Measurements from ENCODE around the gene LHPP.

The LHPP gene

DNA sequence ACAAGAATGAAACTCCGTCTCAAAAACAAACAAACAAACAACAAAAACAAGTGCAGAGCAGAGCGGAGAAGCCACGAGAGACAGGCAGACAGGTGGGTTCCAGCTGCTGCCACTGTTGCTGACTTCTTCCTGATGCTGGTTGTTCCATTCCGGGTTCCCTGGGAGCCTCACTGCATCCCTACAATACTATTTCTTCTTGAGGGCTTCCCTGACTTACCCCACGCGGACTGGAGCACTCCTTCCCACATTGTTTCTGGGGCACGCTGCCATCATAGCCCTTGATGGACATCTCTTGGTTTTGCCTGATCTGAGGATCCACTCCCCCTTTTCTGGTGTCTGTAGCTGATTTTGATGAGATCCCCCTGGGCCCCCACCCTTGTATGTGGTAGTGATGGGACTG, 6.2 kb upstream of the LHPP start:
- TF ChIP-seq, protein P1, sequence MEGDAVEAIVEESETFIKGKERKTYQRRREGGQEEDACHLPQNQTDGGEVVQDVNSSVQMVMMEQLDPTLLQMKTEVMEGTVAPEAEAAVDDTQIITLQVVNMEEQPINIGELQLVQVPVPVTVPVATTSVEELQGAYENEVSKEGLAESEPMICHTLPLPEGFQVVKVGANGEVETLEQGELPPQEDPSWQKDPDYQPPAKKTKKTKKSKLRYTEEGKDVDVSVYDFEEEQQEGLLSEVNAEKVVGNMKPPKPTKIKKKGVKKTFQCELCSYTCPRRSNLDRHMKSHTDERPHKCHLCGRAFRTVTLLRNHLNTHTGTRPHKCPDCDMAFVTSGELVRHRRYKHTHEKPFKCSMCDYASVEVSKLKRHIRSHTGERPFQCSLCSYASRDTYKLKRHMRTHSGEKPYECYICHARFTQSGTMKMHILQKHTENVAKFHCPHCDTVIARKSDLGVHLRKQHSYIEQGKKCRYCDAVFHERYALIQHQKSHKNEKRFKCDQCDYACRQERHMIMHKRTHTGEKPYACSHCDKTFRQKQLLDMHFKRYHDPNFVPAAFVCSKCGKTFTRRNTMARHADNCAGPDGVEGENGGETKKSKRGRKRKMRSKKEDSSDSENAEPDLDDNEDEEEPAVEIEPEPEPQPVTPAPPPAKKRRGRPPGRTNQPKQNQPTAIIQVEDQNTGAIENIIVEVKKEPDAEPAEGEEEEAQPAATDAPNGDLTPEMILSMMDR (IDR thresholded peaks at IDR 0.05; ENCODE audit: unreplicated experiment in 3 of 3) = no peak
- H3K4me3 Mint-ChIP-seq = no peak overlapping the region
- peaks cover 9% of the 10 kb centered on the region for H3K4me1 Mint-ChIP-seq
- H3K27ac Mint-ChIP-seq = no peak overlapping the region
- no peaks in the 10 kb centered on the region for H3K9me3 Mint-ChIP-seq
- H3K27me3 Mint-ChIP-seq (ENCODE audit: low read depth) = peaks cover 83% of the 10 kb centered on the region
- no peaks in the 10 kb centered on the region for H3K36me3 Mint-ChIP-seq (ENCODE audit: low read depth)

GRCh38 chr10:124458473-124458872, 3.1 kb upstream of the LHPP start:
- H3K4me1 Mint-ChIP-seq = no peaks in the 10 kb centered on the region
- TF ChIP-seq, protein P1 (IDR thresholded peaks at IDR 0.05; ENCODE audit: unreplicated experiment in 3 of 3) = no peak
- no peaks in the 10 kb centered on the region for H3K36me3 Mint-ChIP-seq (ENCODE audit: low read depth)
- no peak overlapping the region for H3K27ac Mint-ChIP-seq
- no peak overlapping the region for H3K4me3 Mint-ChIP-seq
- no peaks in the 10 kb centered on the region for H3K9me3 Mint-ChIP-seq
- peaks cover 53% of the 10 kb centered on the region for H3K27me3 Mint-ChIP-seq (ENCODE audit: low read depth)

GRCh38 chr10:124458889-124459288, 2.7 kb upstream of the LHPP start:
- peak overlapping the region in 1 of 3 experiments; percentile 42 for H3K4me3 Mint-ChIP-seq
- H3K4me1 Mint-ChIP-seq = no peaks in the 10 kb centered on the region
- H3K9me3 Mint-ChIP-seq = no peaks in the 10 kb centered on the region
- peaks cover 49% of the 10 kb centered on the region for H3K27me3 Mint-ChIP-seq (ENCODE audit: low read depth)
- no peak overlapping the region for H3K27ac Mint-ChIP-seq
- no peaks in the 10 kb centered on the region for H3K36me3 Mint-ChIP-seq (ENCODE audit: low read depth)
- TF ChIP-seq, protein P1 (IDR thresholded peaks at IDR 0.05; ENCODE audit: unreplicated experiment in 3 of 3) = no peak

GRCh38 chr10:124459395-124459794, 2.2 kb upstream of the LHPP start:
- Mint-ChIP-seq H3K27me3 (ENCODE audit: low read depth) (peaks cover 44% of the 10 kb centered on the region), H3K27ac (no peak overlapping the region), H3K36me3 (ENCODE audit: low read depth) (no peaks in the 10 kb centered on the region), H3K4me3 (no peak overlapping the region), H3K4me1 (no peaks in the 10 kb centered on the region), H3K9me3 (no peaks in the 10 kb centered on the region)
- TF ChIP-seq, protein P1 (IDR thresholded peaks at IDR 0.05; ENCODE audit: unreplicated experiment in 3 of 3) = no peak

GRCh38 chr10:124460144-124460543, 1.5 kb upstream of the LHPP start:
- H3K4me3 Mint-ChIP-seq = peak overlapping the region in 2 of 3 experiments; percentile 37 to 66
- H3K27me3 Mint-ChIP-seq (ENCODE audit: low read depth) = peaks cover 36% of the 10 kb centered on the region
- TF ChIP-seq, protein P1 (IDR thresholded peaks at IDR 0.05; ENCODE audit: unreplicated experiment in 3 of 3) = no peak
- H3K4me1 Mint-ChIP-seq = no peaks in the 10 kb centered on the region
- no peak overlapping the region for H3K27ac Mint-ChIP-seq
- H3K9me3 Mint-ChIP-seq = no peaks in the 10 kb centered on the region
- H3K36me3 Mint-ChIP-seq (ENCODE audit: low read depth) = no peaks in the 10 kb centered on the region

DNA sequence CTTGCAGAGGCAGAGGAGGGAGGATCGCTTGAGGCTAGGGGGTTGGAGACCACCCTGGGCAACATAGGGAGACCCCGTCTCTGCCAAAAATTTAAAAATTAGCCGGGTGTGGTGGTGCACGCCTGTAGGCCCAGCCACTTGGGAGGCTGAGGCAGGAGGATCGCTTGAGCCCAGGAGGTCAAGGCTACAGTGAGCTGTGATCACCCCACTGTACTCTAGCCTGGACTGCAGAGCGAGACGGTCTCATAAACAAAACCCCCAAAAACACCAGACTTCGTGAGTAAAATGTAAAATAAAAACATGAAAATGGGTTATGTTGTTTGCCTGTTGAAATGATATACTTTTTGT, 699 bp downstream of the LHPP start:
- H3K36me3 Mint-ChIP-seq (ENCODE audit: low read depth) = no peaks in the 10 kb centered on the region
- no peaks in the 10 kb centered on the region for H3K9me3 Mint-ChIP-seq
- no peaks in the 10 kb centered on the region for H3K4me1 Mint-ChIP-seq
- peak overlapping the region; percentile 89 to 95 (median 93) for H3K4me3 Mint-ChIP-seq
- H3K27ac Mint-ChIP-seq = peak overlapping the region in 2 of 3 experiments; percentile 80 to 87
- peaks cover 17% of the 10 kb centered on the region for H3K27me3 Mint-ChIP-seq (ENCODE audit: low read depth)
- TF ChIP-seq, protein P1 (IDR thresholded peaks at IDR 0.05; ENCODE audit: unreplicated experiment in 3 of 3) = no peak
